Upper lobe of left lung (tissue), 4 donors: ENCODE results near the gene NCMAP.

ENCODE experiments used
- POLR2A ChIP-seq, 4 donors: fragments of 450-650 bp; IDR thresholded peaks; one replicate each; pipeline ENCODE4 v1.5.1; 2016 to 2017; ENCODE audit warnings: antibody characterized with exemption in 4 of 4, mild to moderate bottlenecking in 2 of 4
- POLR2AphosphoS5 ChIP-seq, 2 donors: sonication (generic); formaldehyde crosslinking; IDR thresholded peaks; one replicate each; pipeline ENCODE4 v1.5.1; 2017; ENCODE audit warnings: antibody characterized with exemption in 2 of 2
- TF ChIP-seq, protein P1 (sequence below), 6 experiments: fragments of 450-650 bp in 4 of 6; fragments of 200-600 bp in 2 of 6; sonication (generic) in 2 of 6; IDR thresholded peaks; one replicate each; pipeline ENCODE4 v1.5.1; 2016 to 2019; ENCODE audit warnings: antibody characterized with exemption in 6 of 6

DNA sequence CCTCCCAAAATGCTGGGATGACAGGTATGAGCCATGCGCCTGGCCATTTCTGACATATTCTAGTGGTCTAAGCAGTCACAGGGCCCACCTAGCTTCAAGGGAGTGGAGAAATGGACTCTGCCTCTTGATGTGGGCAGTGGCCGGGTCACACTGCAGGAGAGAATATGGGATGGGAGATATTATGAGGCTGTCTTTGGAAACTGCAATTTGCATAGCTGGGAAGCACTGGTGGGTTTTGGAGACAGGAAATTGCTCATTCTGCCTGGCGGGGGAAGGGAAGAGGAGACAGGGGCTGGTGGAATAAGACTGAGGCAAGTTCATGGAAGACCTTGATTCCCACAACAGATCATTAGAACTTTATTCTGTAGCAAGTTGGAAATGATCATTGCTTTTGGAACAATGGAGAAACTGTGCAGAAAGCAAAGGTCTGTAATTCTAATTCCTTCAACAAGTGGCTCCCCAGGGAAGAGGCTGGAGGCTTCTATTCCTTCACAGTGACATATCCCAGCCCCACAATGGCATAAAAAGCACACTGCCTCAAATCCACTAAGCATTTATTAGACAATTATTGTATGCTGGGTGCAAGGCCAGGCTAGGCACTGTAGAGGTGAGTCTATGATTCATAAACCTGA, 10.5 kb downstream of the NCMAP start:
- TF ChIP-seq, protein P1, sequence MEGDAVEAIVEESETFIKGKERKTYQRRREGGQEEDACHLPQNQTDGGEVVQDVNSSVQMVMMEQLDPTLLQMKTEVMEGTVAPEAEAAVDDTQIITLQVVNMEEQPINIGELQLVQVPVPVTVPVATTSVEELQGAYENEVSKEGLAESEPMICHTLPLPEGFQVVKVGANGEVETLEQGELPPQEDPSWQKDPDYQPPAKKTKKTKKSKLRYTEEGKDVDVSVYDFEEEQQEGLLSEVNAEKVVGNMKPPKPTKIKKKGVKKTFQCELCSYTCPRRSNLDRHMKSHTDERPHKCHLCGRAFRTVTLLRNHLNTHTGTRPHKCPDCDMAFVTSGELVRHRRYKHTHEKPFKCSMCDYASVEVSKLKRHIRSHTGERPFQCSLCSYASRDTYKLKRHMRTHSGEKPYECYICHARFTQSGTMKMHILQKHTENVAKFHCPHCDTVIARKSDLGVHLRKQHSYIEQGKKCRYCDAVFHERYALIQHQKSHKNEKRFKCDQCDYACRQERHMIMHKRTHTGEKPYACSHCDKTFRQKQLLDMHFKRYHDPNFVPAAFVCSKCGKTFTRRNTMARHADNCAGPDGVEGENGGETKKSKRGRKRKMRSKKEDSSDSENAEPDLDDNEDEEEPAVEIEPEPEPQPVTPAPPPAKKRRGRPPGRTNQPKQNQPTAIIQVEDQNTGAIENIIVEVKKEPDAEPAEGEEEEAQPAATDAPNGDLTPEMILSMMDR (IDR thresholded peaks at IDR 0.05) = no peak
- TF ChIP-seq POLR2A (IDR thresholded peaks at IDR 0.05) (no peak), POLR2AphosphoS5 (IDR thresholded peaks at IDR 0.05) (no peak)
